CD4-positive, alpha-beta T cell treated with Interleukin-6 at 100 ng/mL for 8 hours (primary cell): Measurements from ENCODE around the gene SH3GL2.

Experiments
- DNase-seq: peaks from one replicate; pipeline ENCODE4 v3.0.0-alpha.2; 2020; ENCODE audit warnings: mixed read lengths, low spot score

Gene SH3GL2

DNA sequence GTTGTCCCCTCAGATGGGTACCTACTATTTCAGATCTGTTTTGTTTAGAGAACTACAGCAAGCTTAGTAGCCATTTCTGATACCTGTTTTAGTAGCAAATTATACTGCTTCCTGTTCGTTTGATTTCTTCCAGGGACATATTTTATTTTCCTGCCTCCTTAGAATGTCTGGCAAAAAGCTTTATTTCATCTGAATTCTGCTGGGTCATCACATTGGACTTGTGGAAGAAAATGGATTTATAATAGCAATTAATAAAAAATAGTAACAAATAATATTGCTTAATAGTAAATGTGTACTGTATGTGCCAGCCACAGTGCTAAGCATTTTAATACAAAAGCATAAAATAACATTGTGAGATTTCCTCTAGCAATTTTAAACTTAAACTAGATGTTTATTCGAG lies 79.4 kb downstream of the SH3GL2 start:
- DNase-seq: no peak

DNA sequence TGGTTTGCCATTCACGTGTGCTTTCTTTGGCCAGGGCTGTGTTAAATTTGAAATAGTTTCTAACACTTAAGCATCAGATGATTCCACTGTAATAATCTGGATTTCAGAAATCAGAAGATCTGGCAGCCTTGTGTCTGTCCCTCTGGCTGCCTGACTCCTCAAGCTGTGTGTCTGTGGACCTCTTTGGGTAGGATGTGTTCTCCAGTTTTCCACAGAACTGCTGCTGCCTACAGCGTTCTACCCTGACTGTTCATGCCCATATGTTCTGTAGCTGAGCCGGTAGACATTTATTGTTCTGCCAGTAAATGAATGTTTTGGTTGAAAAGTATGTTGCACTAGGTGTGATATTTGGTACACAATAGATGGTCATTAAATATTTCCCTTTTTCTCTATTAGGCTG lies 81.3 kb downstream of the SH3GL2 start:
- DNase-seq: no peak

DNA sequence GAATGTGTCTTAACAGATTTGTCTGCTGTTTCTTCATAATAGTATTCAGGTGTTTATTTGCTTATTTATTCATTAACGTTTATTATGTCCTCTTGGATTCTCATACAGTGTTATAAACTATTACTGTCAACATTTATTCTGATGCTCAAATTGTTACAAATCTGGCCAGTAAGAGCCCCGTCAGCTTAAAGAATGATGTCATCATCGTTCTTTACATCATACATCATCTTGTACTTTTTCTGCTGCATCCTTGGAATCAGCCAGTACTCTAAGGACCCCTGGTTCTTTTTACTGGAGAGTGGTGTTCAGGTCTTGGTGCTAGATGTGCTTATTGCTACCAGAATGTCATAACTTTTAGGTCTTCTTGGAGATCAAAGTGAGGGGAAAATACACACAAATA lies 86.6 kb downstream of the SH3GL2 start:
- DNase-seq: no peak

DNA sequence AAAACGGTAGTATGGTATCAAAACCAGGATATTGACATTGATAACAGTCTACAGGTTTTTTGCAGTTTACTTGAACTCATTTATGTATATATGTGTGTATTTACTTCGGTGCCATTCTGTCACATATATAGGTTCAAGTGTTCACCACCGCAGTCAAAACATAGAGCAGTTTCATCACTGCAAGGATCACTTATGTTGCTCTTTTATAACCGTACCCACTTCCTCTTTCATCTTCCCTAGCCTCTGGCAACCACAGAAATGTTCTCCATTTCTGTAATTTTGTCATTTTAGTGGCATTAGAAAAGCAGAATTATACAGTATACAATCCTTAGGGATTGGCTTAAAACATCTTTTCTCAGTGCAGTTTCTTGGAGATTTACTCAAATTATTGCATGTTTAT lies 90.3 kb downstream of the SH3GL2 start:
- DNase-seq: no peak

DNA sequence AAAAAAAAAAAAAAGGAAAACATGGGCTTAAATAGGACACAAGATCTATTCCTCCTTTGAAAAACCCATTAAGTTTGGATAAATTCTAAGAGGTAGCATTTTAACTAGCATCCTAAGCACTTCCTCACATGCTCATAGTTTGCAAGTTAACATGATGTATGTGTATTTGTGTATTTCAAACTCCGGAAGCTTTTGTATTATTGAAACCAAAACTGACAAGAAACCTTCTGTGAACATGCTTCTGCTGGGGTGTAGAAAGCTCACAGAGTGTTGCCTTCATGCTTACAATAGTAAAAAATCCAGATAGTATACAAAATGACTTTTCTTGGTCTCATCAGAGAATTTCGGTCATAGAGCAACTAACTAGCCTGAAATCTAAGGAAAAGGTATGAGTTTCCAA lies 103.8 kb downstream of the SH3GL2 start:
- DNase-seq: no peak

DNA sequence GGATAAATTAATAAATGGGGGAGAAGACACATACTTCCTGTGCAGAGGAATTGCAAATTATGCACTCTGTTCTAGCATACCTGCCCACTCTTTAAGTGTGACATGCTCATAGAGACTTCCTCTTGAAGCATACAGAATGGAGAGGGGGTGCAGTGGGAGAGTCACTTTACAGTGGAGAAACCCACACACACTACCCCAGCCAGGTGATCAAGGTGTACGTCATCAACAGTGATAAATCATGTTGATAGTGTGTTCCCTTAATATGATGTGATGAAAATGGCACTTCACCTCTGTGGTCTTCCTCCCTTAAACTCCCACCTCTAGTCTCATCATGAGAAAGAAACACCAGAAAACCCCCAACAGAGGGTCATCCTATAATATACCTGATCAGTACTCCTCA lies 110.0 kb downstream of the SH3GL2 start:
- DNase-seq: no peak

DNA sequence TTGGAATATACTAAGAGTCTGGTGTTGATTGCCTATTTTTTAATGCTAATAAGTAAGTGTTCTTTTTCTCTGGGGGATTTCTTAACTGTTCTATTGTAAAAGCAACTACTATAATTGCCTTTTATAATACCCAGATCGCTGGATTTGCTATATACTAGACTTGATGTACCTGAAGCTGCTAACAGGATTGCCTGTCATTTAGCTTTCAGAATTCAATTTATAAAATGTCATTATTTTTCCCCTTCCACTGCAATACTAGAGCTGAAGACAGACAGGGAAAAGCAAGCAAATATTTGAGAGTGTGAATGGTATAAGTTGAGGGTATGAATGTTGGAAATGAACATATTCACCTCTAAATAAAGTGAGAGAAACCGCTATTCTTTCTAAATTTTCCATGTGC lies 115.5 kb downstream of the SH3GL2 start:
- DNase-seq: no peak

DNA sequence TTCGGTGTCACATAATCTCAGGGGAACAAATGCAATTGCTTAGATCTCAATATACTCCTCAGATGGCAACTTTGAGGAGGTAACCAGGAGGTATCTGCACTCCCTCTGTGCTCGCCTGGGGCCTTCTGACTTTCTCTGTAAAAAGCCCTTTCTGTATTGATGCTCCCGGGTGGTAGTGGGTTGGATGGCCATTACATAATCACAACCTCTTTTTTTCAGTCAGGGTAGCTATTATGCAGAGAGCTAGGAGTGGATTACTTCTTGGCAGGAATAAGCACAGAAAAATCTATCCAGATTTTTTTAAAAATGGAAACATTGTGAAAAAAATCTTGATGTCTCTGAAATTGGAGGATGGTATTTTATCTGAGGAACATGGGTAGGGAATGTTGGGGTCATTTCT lies 116.6 kb downstream of the SH3GL2 start:
- DNase-seq: no peak

DNA sequence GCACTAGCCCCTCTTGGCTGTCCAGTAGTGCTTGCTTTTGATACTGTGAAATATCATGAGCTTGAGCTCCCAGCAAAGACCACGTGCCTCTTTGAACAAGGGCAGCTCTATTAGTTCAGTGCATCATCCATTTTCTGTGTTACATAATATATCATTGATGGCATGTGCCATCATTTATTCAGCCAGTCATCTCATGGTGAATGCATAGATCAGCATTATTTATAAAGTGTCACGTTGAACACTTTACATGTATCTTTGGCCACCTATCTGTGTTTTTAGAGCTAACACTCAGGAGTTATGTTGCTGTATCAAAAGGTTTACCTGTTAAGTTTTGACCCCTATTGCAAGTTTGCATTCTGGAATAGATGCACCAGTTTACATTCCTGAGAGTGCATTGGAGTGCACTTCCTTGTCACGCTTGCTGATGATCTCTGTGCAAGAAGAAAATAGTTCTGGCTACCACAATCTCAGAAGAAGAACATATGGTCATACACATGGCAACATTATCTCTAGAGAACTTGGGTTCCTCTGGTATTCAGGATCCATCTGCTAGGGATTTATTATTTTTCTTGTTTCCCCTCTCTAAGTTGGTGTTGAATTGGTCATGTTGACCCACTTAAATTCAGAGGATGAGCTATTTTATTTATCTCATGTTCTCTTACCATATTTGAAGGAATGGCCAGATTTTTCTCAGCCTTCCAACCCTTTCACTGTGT lies 120.9 kb downstream of the SH3GL2 start:
- no peak for DNase-seq

DNA sequence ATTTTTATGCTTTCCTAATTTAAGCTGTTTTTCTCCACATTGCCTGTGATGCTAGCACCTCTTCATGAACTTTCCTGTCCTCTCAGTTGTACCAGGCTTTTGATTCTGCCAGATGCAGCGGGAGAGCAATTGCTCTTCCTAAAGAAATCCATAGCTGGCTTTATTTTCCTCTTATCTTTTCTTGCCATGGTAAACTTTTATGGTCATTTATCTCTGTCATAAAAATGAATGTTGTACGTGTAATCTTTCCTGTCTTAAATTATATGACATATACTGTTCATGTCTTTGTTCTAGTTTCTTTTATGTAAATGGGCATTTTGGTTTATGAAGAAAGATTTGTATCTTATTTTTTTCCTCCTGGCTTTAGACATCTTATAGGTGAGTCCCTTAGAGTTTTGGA lies 127.5 kb downstream of the SH3GL2 start:
- DNase-seq: no peak

DNA sequence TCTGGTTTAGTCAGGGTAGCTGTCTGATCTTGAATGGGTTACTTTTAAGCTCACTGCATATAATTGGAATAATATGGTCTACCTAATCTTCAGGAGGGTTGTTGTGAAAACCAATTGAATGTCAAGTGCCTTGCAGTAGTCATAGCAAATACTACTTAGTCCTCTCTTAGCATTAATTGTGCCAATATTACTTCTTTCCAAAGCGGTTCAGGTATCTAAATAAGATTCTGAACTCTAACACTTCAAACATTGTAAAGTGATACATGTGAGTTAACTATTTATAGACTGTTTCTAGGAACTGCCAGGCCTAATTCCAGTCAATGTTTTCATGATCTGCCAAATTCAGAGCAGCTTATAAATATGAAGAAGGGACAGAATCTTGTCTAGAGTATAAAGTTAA lies 140.2 kb downstream of the SH3GL2 start:
- no peak for DNase-seq

DNA sequence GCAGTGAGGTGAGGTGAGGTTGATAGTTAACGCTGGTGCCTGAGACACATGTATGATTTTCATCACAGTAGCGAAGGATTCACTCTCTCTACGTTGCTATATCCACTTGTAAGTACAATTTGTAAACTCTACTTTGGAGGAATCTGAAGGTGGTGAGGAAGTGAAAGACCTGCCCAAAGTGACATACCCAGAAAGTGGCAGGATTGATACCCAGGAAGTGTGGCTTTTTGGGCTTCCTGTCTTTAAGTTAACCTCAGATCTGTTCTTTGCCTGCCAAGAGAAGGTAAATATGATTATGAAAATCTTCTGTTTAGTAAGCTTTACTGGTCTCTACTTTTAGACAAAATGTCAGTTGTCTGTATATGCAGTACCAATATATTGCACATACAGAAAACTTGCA lies 143.1 kb downstream of the SH3GL2 start:
- DNase-seq: no peak

DNA sequence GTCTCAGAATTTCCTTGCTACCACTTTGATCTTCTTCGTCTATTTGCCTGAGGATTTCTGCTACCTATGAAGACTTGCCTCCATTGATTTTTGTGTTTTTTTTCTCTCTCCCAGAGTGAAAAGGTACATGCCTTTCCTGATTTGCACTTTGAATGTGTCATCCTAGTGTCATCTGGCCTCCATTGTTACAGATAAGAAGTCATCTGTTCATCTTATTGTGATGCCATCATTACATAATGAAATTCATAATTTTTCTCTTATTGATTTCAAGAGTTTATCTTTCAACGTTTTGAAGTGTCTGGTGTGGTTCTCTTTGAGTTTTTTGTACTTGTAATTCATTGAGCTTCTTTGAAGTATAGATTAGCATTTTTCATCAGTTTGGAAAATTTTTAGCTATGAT lies 144.8 kb downstream of the SH3GL2 start:
- no peak for DNase-seq

DNA sequence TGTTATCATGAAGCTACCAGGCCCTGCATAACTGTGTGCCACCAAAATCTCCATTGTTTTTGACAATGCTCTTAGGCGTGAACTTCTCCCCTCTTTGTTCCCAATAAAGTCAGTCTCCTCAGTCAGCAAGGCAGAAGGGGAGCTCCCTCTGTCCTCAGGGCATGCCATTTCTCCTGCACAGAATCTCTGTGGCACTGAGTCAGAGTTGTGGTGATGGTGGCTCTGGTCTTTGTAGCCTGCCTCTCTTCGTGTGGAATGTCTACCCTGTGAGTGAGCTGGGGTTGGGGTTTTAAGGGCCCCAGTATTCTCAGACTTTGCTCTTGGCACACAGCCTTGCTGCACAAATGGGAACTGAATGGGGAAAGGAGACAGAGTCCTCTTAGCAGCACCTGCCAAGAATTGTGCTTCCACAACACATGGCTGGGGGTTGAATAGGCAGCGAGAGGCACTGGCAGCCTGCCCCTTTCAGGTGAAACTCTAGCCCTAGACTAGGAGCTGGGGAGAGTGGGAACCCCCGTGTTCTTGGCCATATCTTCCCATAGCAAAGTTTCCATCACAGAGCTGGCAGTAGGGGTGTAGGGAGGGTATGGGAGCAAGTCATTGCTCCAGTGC lies 146.6 kb downstream of the SH3GL2 start:
- DNase-seq: no peak

DNA sequence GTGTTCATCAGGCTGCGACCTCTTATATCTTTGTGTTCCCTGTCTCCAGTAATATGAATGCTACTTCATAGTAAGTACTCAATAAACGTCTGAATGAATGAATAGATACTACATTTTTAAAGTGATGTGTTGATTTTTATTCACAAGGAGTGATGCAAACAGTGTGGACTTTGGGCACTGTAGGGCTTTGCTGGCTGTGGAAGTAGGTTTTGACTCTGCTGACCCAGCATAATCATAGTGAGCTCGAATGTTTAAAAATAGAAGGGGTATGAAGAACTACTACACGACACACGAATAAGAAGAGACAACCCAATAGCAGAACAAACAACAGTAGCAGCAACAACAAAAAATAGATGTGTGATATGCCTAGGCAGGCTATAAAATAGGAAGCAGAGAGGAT lies 147.4 kb downstream of the SH3GL2 start:
- DNase-seq: no peak

DNA sequence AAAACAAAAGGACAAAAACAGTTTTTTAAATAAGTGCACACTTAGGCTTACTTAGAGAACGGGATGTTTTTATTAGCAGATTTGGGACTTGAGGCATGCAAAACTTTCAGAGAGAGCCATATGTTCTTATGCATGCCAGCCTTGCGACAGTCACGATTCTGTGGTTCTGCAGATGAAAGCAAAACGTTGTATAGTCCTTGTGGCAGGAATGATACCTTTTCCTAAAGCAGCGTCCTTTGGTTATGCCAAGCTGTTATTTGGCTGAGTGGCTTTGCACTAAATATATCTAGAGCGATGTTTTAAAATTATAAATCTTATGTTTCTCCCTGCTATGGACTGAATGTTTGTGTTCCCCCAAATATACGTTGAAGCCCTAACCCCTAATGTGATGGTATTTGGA lies 152.0 kb downstream of the SH3GL2 start:
- no peak for DNase-seq

DNA sequence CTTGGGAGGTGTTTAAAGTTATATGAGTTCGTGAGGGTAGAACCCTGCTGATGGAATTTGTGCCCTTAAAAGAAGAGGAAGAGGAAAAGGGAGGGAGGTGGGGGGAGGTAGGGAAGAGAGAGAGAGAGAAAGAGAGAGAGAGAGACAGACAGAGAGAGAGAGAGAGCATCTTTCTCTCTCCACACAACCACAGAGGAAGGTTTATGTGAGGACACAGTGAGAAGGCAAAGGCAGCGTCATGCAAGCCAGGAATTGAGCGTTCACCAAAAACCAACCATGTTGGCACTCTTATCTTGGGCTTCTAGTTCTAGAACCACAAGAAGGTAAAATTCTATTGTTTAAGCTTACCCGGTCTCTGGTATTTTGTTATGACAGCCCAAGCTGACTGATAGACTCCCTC lies 152.4 kb downstream of the SH3GL2 start:
- DNase-seq: no peak

DNA sequence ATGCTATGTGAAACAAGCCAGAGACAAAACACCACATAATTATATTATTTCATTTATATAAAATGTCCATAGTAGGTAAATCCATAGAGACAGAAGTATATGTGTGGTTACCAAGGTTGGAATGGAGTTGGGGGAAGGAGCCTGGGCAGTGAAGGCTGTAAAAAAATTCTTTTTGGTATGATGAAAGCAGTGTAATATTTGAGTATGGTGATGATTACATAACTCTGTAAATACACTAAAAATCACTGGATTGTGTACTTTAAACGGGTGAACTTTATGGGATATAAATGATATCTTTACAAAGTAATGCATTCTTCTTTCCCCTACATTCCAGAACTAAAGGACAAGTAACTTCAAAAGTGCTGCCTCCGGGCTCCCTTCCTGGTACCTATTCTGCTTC lies 155.8 kb downstream of the SH3GL2 start:
- no peak for DNase-seq

DNA sequence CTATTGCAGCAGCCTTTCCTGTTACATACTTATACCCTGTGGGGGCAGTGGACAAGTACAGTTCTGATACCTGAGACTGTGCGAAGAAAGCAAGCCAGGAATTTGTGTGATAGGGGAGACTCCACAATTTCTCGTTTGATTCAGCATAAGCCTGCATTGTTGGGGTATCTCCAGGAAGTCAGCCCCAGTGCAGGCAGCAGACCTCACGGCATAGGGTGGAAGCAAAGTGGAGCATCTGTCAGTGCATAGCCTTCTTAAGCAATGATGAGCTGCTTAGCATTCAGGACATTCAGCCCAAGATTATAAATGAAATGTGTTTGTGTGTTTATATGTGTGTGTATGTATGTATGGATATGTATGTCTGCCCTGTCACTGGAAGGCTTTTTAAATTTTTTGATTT lies 157.0 kb downstream of the SH3GL2 start:
- no peak for DNase-seq

DNA sequence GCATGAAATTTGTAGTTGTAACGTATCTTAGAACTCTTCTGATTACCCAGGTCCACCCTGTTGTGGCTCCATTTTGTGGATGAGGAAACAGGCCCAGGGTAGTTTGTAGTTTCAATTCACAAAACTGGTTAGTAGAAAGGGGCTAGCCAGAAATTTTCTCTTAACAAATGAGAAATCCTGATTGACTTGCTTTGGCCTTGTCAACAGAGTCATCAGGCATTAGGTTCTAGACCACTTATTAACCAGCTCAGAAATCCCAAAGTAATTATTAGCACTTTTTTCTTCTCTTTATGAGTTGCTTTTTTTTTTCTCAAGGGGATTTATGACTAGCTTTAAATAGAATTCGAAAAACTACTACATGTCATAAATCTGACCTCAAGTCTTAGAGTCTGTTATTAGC lies 160.2 kb downstream of the SH3GL2 start:
- no peak for DNase-seq

DNA sequence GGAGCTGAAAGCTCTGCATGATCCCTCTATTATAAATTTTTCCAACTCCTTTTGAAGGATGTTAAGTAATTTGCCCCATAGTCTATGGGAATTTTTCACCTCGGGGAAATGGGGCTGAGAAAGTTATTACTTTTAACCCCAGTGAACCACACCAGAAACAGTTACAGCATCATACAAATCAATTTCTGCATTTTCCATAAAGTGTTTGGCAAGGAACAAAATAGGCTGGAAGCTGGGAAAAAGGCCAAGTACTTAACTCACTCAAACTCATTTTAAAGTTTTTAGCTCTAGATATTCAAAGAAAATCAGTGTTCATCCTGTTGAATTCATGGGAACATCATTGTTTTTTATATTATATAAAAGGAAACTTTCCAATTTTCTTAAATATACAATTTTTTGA lies 160.9 kb downstream of the SH3GL2 start:
- DNase-seq: no peak

DNA sequence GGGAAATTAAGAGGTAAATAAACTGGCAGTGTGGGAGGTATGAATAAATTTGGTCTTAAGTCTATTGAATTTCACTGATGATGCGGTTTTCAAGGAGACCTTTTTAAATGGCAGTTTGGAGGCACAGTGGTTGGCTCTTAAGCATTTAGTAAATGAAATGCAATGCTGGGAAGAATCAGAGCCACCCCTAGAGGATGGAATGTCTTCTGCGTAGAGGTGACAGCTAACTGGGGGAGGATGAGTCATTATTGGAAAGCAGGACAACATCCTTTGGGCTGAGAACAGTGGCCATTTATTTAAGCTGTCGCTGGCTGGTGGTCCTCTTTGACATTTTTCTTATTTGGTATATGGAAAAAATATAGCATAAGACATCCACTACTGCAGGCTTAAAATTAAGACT lies 163.2 kb downstream of the SH3GL2 start:
- DNase-seq: no peak

DNA sequence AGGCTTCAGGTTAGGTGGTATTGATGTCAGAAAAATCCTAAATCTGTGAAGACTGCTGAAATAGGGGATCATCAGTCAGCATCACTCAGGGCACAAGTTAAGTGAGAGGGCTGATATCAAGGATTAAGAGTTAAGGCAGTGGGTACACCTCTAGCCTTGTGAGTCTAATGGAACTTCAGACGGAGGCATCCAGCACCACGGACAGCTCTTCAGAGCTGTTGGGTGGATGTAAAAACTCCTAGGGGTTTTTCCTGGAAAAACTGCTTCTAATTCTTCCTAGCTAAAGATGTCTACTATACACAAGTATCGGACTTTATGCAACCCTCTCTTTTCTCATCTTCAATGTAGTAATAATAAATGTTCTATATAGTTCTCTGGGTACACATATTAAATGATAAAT lies 165.9 kb downstream of the SH3GL2 start:
- DNase-seq: no peak

DNA sequence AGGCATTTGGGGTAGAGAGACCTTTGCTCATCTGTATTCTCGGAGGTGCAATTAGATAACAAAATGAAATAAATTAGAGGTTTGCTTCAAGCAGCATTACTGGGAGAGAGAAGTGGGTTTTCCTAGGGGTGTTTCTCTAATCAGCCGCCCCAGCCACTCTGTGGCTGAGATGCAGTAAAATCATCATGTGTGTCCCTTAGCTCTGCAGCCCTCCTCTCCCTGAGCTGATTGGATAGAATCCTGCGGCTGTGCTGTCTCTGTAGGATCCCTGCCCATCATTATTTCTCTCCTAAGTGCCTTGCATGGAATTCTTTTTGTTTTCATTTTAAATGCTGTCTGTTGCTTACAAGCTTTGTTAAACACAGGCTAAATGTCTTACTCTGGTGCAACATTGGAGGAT lies 171.4 kb downstream of the SH3GL2 start:
- no peak for DNase-seq
